Cardiac muscle cell (in vitro differentiated cells and primary cell): ENCODE data around the gene LILRA1. TPM values are rescaled to one million over a fixed set of nuclear protein-coding genes. Genes with fewer than 3 reads are reported as not detected.
"Not testable (repeated sequence)": the region's sequence is repeated elsewhere in the genome, so short reads cannot be mapped to it uniquely, and the experiment has no call there.

Experiments
- DNase-seq, 2 donors: peaks; one replicate each; pipeline versions ENCODE4 v3.0.0 to v3.0.0-alpha.2; 2010 to 2017; ENCODE audit warnings: low read depth in 1 of 2, low spot score in 1 of 2
- H3K27ac ChIP-seq: fragments of 200-600 bp; sonication (generic); 2 replicates; pipeline ENCODE4 v1.5.1; 2016
- H3K27me3 ChIP-seq: fragments of 200-600 bp; sonication (generic); 2 replicates; pipeline ENCODE4 v1.6.0; 2016; ENCODE audit warnings: control low read depth
- H3K36me3 ChIP-seq: fragments of 200-600 bp; sonication (generic); 2 replicates; pipeline ENCODE4 v1.5.1; 2016; ENCODE audit warnings: control low read depth
- H3K4me1 ChIP-seq: fragments of 200-600 bp; sonication (generic); 2 replicates; pipeline ENCODE4 v1.8.1; 2017; ENCODE audit warnings: low read depth, mild to moderate bottlenecking, mixed run types
- H3K4me3 ChIP-seq: fragments of 200-600 bp; sonication (generic); 2 replicates; pipeline ENCODE4 v1.5.1; 2016; ENCODE audit warnings: mild to moderate bottlenecking
- H3K9me3 ChIP-seq: fragments of 200-600 bp; sonication (generic); 2 replicates; pipeline ENCODE4 v1.5.1; 2017; ENCODE audit warnings: low read depth, mild to moderate bottlenecking, control low read depth
- polyA plus RNA-seq: library from polyadenylated mRNA; unstranded; fragments of >200 nt; fragmentation: Nextera tagmentation; extraction: Ambion mirVana; gene quantifications from 2 replicates; pipeline ENCODE4 v1.2.1, GENCODE V29; 2016
- total RNA-seq: library from RNA; depleted of rRNA; stranded (reverse); fragments of >200 nt; gene quantifications from 2 replicates; pipeline ENCODE4 v1.2.3, GENCODE V29; 2016
- TF ChIP-seq, protein P1 (sequence below): IDR thresholded peaks from 2 replicates; pipeline ENCODE4 v1.5.1; 2012; ENCODE audit warnings: low read depth, mild to moderate bottlenecking, low read length

LILRA1 gene
- total and polyA plus RNA-seq, 2 experiments from 2014 or later, result not detected

GRCh38 chr19:54633401-54633800 is 40.0 kb downstream of the LILRA1 start:
- no peaks in the 10 kb centered on the region for H3K27me3 ChIP-seq
- H3K4me3 ChIP-seq, result no peak overlapping the region
- TF ChIP-seq, protein P1, sequence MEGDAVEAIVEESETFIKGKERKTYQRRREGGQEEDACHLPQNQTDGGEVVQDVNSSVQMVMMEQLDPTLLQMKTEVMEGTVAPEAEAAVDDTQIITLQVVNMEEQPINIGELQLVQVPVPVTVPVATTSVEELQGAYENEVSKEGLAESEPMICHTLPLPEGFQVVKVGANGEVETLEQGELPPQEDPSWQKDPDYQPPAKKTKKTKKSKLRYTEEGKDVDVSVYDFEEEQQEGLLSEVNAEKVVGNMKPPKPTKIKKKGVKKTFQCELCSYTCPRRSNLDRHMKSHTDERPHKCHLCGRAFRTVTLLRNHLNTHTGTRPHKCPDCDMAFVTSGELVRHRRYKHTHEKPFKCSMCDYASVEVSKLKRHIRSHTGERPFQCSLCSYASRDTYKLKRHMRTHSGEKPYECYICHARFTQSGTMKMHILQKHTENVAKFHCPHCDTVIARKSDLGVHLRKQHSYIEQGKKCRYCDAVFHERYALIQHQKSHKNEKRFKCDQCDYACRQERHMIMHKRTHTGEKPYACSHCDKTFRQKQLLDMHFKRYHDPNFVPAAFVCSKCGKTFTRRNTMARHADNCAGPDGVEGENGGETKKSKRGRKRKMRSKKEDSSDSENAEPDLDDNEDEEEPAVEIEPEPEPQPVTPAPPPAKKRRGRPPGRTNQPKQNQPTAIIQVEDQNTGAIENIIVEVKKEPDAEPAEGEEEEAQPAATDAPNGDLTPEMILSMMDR, result no peak
- no peak overlapping the region for H3K27ac ChIP-seq
- DNase-seq, result no peak
- no peaks in the 10 kb centered on the region for H3K4me1 ChIP-seq
- H3K9me3 ChIP-seq, result no peaks in the 10 kb centered on the region
- no peaks in the 10 kb centered on the region for H3K36me3 ChIP-seq

GRCh38 chr19:54636081-54636480 is 42.6 kb downstream of the LILRA1 start:
- H3K27ac ChIP-seq, H3K4me3 ChIP-seq, H3K9me3 ChIP-seq, H3K27me3 ChIP-seq, H3K36me3 ChIP-seq, H3K4me1 ChIP-seq, DNase-seq: not testable (repeated sequence)

DNA sequence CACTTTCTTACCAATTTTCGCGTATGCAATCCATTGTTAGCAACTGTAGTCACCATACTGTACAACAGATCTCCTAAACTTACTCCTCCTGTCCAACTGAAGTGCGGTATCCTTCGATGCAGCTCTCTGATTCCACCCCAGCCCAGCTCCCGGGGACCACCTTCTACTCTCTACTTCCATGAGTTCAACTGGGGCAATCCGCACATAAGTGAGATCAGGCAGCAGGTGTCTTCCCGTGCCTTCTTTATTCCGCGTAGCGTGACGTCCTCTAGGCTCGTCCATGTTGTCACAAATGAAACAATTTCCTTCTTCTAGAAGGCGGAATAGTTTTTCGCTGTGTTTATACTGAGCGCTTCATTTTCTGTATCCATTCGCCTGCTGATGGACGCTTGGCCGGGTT is 45.3 kb downstream of the LILRA1 start:
- no peak for DNase-seq
- H3K27me3 ChIP-seq, result no peaks in the 10 kb centered on the region
- H3K36me3 ChIP-seq, result no peaks in the 10 kb centered on the region
- H3K4me1 ChIP-seq, result no peaks in the 10 kb centered on the region
- H3K4me3 ChIP-seq, result no peak overlapping the region
- TF ChIP-seq, protein P1, result no peak
- no peak overlapping the region for H3K27ac ChIP-seq
- no peaks in the 10 kb centered on the region for H3K9me3 ChIP-seq

DNA sequence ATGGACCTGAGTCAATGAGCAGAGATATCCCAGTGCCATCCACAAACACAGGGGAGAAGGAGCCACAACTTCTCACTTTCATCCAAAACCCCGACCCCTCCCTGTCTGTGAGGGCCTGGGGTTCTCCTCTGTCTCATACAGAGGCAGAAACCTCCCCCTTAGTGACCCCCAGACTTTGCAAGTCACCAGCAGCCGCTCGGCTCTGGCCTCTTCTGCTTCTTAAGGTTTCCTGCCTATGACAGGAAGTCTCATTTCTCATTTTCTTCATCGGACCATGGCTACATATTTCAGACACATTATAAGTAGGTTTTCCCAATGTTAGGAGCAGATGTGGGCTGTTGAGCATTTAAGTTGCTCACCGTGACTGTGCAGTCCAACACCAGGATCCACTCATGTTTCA is 49.5 kb downstream of the LILRA1 start:
- H3K4me1 ChIP-seq, DNase-seq, H3K27me3 ChIP-seq, H3K9me3 ChIP-seq, H3K36me3 ChIP-seq, H3K4me3 ChIP-seq, H3K27ac ChIP-seq: not testable (repeated sequence)

DNA sequence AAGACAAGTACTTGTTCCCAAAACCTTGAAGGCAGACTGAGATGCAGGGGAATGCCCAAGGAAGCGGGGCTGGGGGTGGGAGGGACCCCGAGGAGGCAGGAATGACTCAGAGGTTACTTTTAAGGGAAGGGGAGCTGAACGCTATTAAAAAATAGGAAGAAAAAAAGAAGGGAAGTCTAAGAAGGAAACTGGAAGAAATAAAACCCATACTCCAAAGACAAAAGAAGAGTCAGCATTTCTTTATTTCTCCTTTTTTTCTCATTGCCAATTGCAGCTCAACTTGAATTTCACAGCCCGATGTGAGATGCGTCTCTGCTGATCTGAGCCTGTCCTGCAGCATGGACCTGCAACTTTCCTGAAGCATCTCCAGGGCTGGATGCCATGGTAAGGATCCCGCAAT is 50.2 kb downstream of the LILRA1 start:
- not testable (repeated sequence) for DNase-seq, H3K4me1 ChIP-seq, H3K27me3 ChIP-seq, H3K36me3 ChIP-seq, H3K27ac ChIP-seq, H3K9me3 ChIP-seq, H3K4me3 ChIP-seq

DNA sequence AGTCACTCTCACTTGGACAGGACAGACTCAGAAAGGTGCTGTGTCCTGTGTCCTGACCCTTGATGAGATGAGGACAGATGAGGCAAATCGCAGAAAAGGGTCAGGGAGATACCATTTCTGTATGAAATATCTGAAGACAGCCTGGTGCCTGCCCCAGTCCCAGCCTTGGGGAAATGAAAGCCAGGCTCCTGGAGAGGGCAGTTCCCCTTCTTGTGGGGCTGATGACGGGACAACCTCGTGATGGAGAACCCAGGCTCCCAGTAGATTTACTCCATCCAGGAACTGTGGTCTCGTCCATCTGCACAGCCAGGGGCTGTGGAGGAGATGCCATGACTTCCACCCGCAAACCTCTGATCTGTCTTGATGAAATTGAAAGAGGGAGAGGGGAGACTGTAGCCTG is 50.6 kb downstream of the LILRA1 start:
- Histone ChIP-seq H3K27ac (no peak overlapping the region), H3K27me3 (no peaks in the 10 kb centered on the region), H3K4me3 (no peak overlapping the region), H3K4me1 (no peaks in the 10 kb centered on the region), H3K9me3 (no peaks in the 10 kb centered on the region), H3K36me3 (no peaks in the 10 kb centered on the region)
- TF ChIP-seq, protein P1, result no peak
- DNase-seq, result no peak

DNA sequence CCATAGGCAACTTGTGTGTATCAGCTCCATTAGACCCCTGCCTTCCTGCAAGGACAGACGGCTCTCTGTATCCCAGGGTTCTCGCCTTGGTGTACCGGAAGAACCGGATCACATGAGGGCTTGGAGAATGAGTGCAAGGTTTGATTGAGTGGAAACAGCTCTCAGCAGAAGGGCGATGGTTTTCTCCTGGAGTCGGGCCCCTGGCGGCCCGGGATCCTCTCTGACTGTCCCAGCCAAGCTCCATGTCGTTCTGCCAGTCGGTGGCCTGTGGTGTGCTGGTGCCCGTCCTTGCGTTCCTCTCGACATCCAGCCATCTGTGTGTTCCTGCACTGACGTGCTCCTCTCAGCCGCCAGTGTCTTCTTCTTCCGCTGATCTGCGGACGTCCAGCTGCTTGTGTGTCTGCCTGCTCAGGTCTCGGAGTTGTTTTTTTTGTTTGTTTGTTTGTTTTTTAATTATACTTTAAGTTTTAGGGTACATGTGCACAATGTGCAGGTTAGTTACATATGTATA is 53.0 kb downstream of the LILRA1 start:
- no peak for DNase-seq
- no peak overlapping the region for H3K27ac ChIP-seq
- no peaks in the 10 kb centered on the region for H3K4me1 ChIP-seq
- no peak overlapping the region for H3K4me3 ChIP-seq
- no peaks in the 10 kb centered on the region for H3K9me3 ChIP-seq
- no peaks in the 10 kb centered on the region for H3K27me3 ChIP-seq
- H3K36me3 ChIP-seq, result no peaks in the 10 kb centered on the region
- TF ChIP-seq, protein P1, result no peak
